Kidney (tissue), 14 donors: ENCODE data around the gene LSM11. TPM values are rescaled to one million over a fixed set of nuclear protein-coding genes. Genes with fewer than 3 reads are reported as not detected.

Experiments
- DNase-seq, 5 donors: peaks; one replicate each; pipeline ENCODE4 v3.0.0-alpha.2; 2013 to 2020
- FAIRE-seq: peaks from 2 replicates; lab custom pipeline; 2012; peaks lifted over from hg19 to GRCh38; lab: Jason Lieb, UNC
- H3K27ac ChIP-seq, 2 donors: one replicate each; pipeline ENCODE4 v1.7.0; 2013; ENCODE audit warnings: low read depth in 2 of 2, low read length in 2 of 2, inconsistent platforms in 1 of 2
- H3K27me3 ChIP-seq: one replicate; pipeline ENCODE4 v1.7.1; 2013; ENCODE audit warnings: low read length, inconsistent platforms; ENCODE audit not compliant: control insufficient read depth, insufficient read depth
- H3K36me3 ChIP-seq, 3 donors: one replicate each; pipeline versions ENCODE4 v1.7.0 to v1.7.1; 2013; ENCODE audit warnings: low read length in 3 of 3, control low read depth in 1 of 3, inconsistent platforms in 1 of 3; ENCODE audit not compliant: insufficient read depth in 3 of 3, control insufficient read depth in 2 of 3
- H3K4me1 ChIP-seq, 3 donors: one replicate each; pipeline versions ENCODE4 v1.7.0 to v1.7.1; 2013; ENCODE audit warnings: low read length in 3 of 3, inconsistent platforms in 1 of 3, low read depth in 1 of 3; ENCODE audit not compliant: control insufficient read depth in 2 of 3, insufficient read depth in 2 of 3
- H3K4me3 ChIP-seq, 3 donors: one replicate each; pipeline versions ENCODE4 v1.7.0 to v1.8.1; 2013; ENCODE audit warnings: low read length in 3 of 3, control low read depth in 1 of 3, inconsistent platforms in 1 of 3
- H3K9ac ChIP-seq, 3 donors: one replicate each; pipeline versions ENCODE4 v1.7.0 to v1.7.1; 2013; ENCODE audit warnings: low read length in 3 of 3, control low read depth in 1 of 3, inconsistent platforms in 1 of 3
- H3K9me3 ChIP-seq, 3 donors: one replicate each; pipeline versions ENCODE4 v1.7.0 to v1.7.1; 2013; ENCODE audit warnings: low read length in 3 of 3, control low read depth in 1 of 3, inconsistent platforms in 1 of 3; ENCODE audit not compliant: control insufficient read depth in 2 of 3, insufficient read depth in 1 of 3
- CTCF ChIP-seq: IDR thresholded peaks from 3 replicates; pipeline ENCODE4 v1.5.1; 2012; ENCODE audit warnings: mild to moderate bottlenecking, moderate library complexity, borderline replicate concordance; ENCODE audit not compliant: insufficient read depth; ENCODE audit errors: extremely low read depth
- intact Hi-C: fragments of 100-400 bp; cut with DNase I; formaldehyde crosslinking; loops from one replicate; pipeline ENCODE4 v1.11.1; 2022
- polyA plus RNA-seq: library from polyadenylated mRNA; stranded (reverse); fragments of 350-450 nt; fragmentation: Illumina TruSeq; extraction: RNeasy Lipid Tissue Mini Kit (QIAGEN cat#74804); gene quantifications from one replicate; pipeline ENCODE4 v1.2.3, GENCODE V29; 2014; ENCODE audit warnings: low read depth, low replicate concordance; ENCODE audit not compliant: insufficient read depth
- total RNA-seq: library from RNA; stranded (reverse); fragmentation: NEBNext Ultra II Directional; extraction: Animal tissue kit (Norgen Biotek cat#: 25700); gene quantifications from one replicate; pipeline ENCODE4 v1.2.1, GENCODE V29; 2021
- donor health status: control.
- donor health status: control.
- donor health status: control.
- donor health status: control.
- donor health status: control.
- donor health status: DM: yes; HTN: yes; CAD: no.
- donor health status: Normal renal cell carcinoma (clear cell type).

Gene LSM11
- total and polyA plus RNA-seq, 2 donors from 2014 or later = 0.97 to 2.8 TPM

- Histone ChIP-seq H3K36me3 (no peaks in the 10 kb centered on the region), H3K27me3 (no peaks in the 10 kb centered on the region), H3K4me1 (no peaks in the 10 kb centered on the region), H3K4me3 (no peak overlapping the region), H3K9me3 (no peaks in the 10 kb centered on the region), H3K9ac (no peak overlapping the region), H3K27ac (no peak overlapping the region)
- FAIRE-seq (peak; percentile 73), DNase-seq (peak in 3 of 5 donors; percentile 27 to 84 (median 72))
- intact Hi-C loops = no loop called here
- peak; percentile 73 for TF ChIP-seq CTCF
Observed at GRCh38 chr5:157761690-157762621, 18.4 kb downstream of the LSM11 start.

GRCh38 chr5:157764531-157764930, 21.0 kb downstream of the LSM11 start:
- FAIRE-seq = no peak
- TF ChIP-seq CTCF = no peak
- no peaks in the 10 kb centered on the region for H3K36me3 ChIP-seq
- DNase-seq = no peak
- no peaks in the 10 kb centered on the region for H3K4me1 ChIP-seq
- H3K9me3 ChIP-seq = no peaks in the 10 kb centered on the region
- H3K4me3 ChIP-seq = no peak overlapping the region
- H3K9ac ChIP-seq = no peak overlapping the region
- no peak overlapping the region for H3K27ac ChIP-seq
- no peaks in the 10 kb centered on the region for H3K27me3 ChIP-seq
- intact Hi-C loops = no loop called here

- Histone ChIP-seq H3K36me3 (no peaks in the 10 kb centered on the region), H3K4me1 (no peaks in the 10 kb centered on the region), H3K9ac (no peak overlapping the region), H3K4me3 (no peak overlapping the region), H3K27me3 (no peaks in the 10 kb centered on the region), H3K9me3 (no peaks in the 10 kb centered on the region), H3K27ac (no peak overlapping the region)
- no peak for DNase-seq
- TF ChIP-seq CTCF = no peak
- no peak for FAIRE-seq
- intact Hi-C loops = no loop called here
Observed at GRCh38 chr5:157766442-157766841, 22.9 kb downstream of the LSM11 start.
